ENCODE measurements around the gene HIGD2A. TPM values are rescaled to one million over a fixed set of nuclear protein-coding genes. Genes with fewer than 3 reads are reported as not detected.

The HIGD2A gene
- total RNA-seq, 3 donors from 2014 or later = 186 to 257 (median 198) TPM

- H3K9me3 ChIP-seq = no peaks in the 10 kb centered on the region
These were observed 5.8 kb upstream of the HIGD2A start for GRCh38 chr5:176382721-176383120.

GRCh38 chr5:176383248-176383905 lies 5.2 kb upstream of the HIGD2A start:
- TF ChIP-seq CTCF (IDR thresholded peaks at IDR 0.05) = no peak
- DNase-seq = peak in 1 of 3 donors; percentile 48
- peaks cover 11% of the 10 kb centered on the region for H3K4me1 ChIP-seq (ENCODE audit: low read depth)
- no peak for ATAC-seq
- intact Hi-C loops (cut with DNase I, micrococcal nuclease) = no loop called here
- H3K36me3 ChIP-seq (ENCODE audit: low read depth) = no peaks in the 10 kb centered on the region
- H3K4me3 ChIP-seq = no peak overlapping the region
- no peaks in the 10 kb centered on the region for H3K9me3 ChIP-seq

More at GRCh38 chr5:176382721-176383120, 5.8 kb upstream of the HIGD2A start:
- ATAC-seq (no peak), DNase-seq (no peak)
- Histone ChIP-seq H3K4me1 (ENCODE audit: low read depth) (peaks cover 9% of the 10 kb centered on the region), H3K36me3 (ENCODE audit: low read depth) (no peaks in the 10 kb centered on the region), H3K4me3 (no peak overlapping the region)
- intact Hi-C loops (cut with DNase I, micrococcal nuclease) = no loop called here
- no peak for TF ChIP-seq CTCF (IDR thresholded peaks at IDR 0.05)

GRCh38 chr5:176383961-176384360 lies 4.6 kb upstream of the HIGD2A start:
- Histone ChIP-seq H3K4me3 (no peak overlapping the region), H3K36me3 (ENCODE audit: low read depth) (no peaks in the 10 kb centered on the region), H3K9me3 (no peaks in the 10 kb centered on the region), H3K4me1 (ENCODE audit: low read depth) (peaks cover 11% of the 10 kb centered on the region)
- ATAC-seq (no peak), DNase-seq (peak in 1 of 3 donors; percentile 7)
- intact Hi-C loops (cut with DNase I, micrococcal nuclease) = no loop called here
- no peak for TF ChIP-seq CTCF (IDR thresholded peaks at IDR 0.05)

GRCh38 chr5:176384366-176384930 lies 4.1 kb upstream of the HIGD2A start:
- no peaks in the 10 kb centered on the region for H3K9me3 ChIP-seq
- peaks cover 11% of the 10 kb centered on the region for H3K4me1 ChIP-seq (ENCODE audit: low read depth)
- H3K4me3 ChIP-seq = no peak overlapping the region
- H3K36me3 ChIP-seq (ENCODE audit: low read depth) = no peaks in the 10 kb centered on the region
- intact Hi-C loops (cut with DNase I, micrococcal nuclease) = no loop called here
- TF ChIP-seq CTCF (IDR thresholded peaks at IDR 0.05) = no peak
- DNase-seq = peak in 1 of 3 donors; percentile 8
- no peak for ATAC-seq

- intact Hi-C loops (cut with DNase I, micrococcal nuclease) = no loop called here
- Histone ChIP-seq H3K4me3 (no peak overlapping the region), H3K4me1 (ENCODE audit: low read depth) (peaks cover 15% of the 10 kb centered on the region), H3K36me3 (ENCODE audit: low read depth) (no peaks in the 10 kb centered on the region), H3K9me3 (no peaks in the 10 kb centered on the region)
- DNase-seq = peak in 1 of 3 donors; percentile 18
- no peak for ATAC-seq
- TF ChIP-seq CTCF (IDR thresholded peaks at IDR 0.05) = no peak
These were observed 3.6 kb upstream of the HIGD2A start for GRCh38 chr5:176384991-176385390.

All from mucosa of descending colon (tissue), 3 donors.